ENCODE data around the gene MCTP1.

The MCTP1 gene

GRCh38 chr5:95284572-95285408, at the start of gene MCTP1:
Gene MCTP1, minus strand, starts transcription at chr5:95285094.
- DNase-seq, result peak; percentile 14

- peak; percentile 19 for DNase-seq
Observed at GRCh38 chr5:95332158-95332557, 47.3 kb upstream of the MCTP1 start.

- no peak for DNase-seq
Observed at GRCh38 chr5:95331358-95331757, 46.5 kb upstream of the MCTP1 start.

- no peak for DNase-seq
Observed at GRCh38 chr5:95327211-95327610, 42.3 kb upstream of the MCTP1 start.

GRCh38 chr5:95317687-95318086, 32.8 kb upstream of the MCTP1 start:
- DNase-seq, result no peak

GRCh38 chr5:95317085-95317484, 32.2 kb upstream of the MCTP1 start:
- DNase-seq, result no peak

GRCh38 chr5:95304711-95305110, 19.8 kb upstream of the MCTP1 start:
- no peak for DNase-seq

GRCh38 chr5:95298651-95299050, 13.8 kb upstream of the MCTP1 start:
- no peak for DNase-seq

GRCh38 chr5:95296291-95296690, 11.4 kb upstream of the MCTP1 start:
- no peak for DNase-seq

- DNase-seq, result no peak
Observed at GRCh38 chr5:95285409-95285755, 488 bp upstream of the MCTP1 start.

- no peak for DNase-seq
Observed at GRCh38 chr5:95283761-95284571, 928 bp downstream of the MCTP1 start.

GRCh38 chr5:95283022-95283615, 1.8 kb downstream of the MCTP1 start:
- DNase-seq, result no peak

- no peak for DNase-seq
Observed at GRCh38 chr5:95281226-95281625, 3.7 kb downstream of the MCTP1 start.

- no peak for DNase-seq
Observed at GRCh38 chr5:95280401-95281095, 4.3 kb downstream of the MCTP1 start.

- no peak for DNase-seq
Observed at GRCh38 chr5:95274011-95274410, 10.9 kb downstream of the MCTP1 start.

GRCh38 chr5:95272316-95272929, 12.5 kb downstream of the MCTP1 start:
- DNase-seq, result no peak

GRCh38 chr5:95262933-95263660, 21.8 kb downstream of the MCTP1 start:
- no peak for DNase-seq

- DNase-seq, result peak; percentile 5
Observed at GRCh38 chr5:95261437-95262175, 23.3 kb downstream of the MCTP1 start.

GRCh38 chr5:95256991-95257390, 27.9 kb downstream of the MCTP1 start:
- DNase-seq, result no peak

- DNase-seq, result no peak
Observed at GRCh38 chr5:95256446-95256845, 28.4 kb downstream of the MCTP1 start.

- no peak for DNase-seq
Observed at GRCh38 chr5:95252801-95253200, 32.1 kb downstream of the MCTP1 start.
